Fibroblast of skin of right quadriceps (primary cell): Measurements from ENCODE around the gene DNHD1.
A peak's percentile ranks its signal among the peaks of the same experiment; 100 is the strongest.

ENCODE experiments used
- DNase-seq: peaks from one replicate; pipeline ENCODE4 v3.0.0-alpha.2; 2013

DNHD1 gene

GRCh38 chr11:6531267-6531752 lies 34.2 kb downstream of the DNHD1 start:
- peak; percentile 43 for DNase-seq

GRCh38 chr11:6538456-6538855 lies 41.4 kb downstream of the DNHD1 start:
- no peak for DNase-seq

GRCh38 chr11:6538945-6539344 lies 41.9 kb downstream of the DNHD1 start:
- DNase-seq = no peak

GRCh38 chr11:6539748-6540268 lies 42.7 kb downstream of the DNHD1 start:
- DNase-seq = no peak

DNA sequence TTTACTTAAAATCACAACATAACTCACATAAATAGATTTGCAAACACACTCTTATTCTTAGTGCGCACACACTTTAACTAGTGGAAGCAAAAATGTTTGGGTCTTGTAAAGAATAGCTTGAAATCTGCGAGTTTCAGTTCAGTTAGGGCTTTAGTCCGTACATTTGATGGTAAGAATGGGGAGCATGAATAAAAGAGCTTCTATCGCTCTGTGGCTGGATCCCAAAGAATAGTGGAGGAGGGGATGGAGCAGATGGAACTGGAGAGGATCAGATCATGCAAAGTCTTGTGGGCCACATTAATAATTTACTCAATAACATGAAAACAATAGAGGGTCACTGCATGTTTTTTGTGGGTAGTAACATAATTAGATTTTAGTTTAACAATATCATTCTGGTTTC lies 44.3 kb downstream of the DNHD1 start:
- DNase-seq = no peak

DNA sequence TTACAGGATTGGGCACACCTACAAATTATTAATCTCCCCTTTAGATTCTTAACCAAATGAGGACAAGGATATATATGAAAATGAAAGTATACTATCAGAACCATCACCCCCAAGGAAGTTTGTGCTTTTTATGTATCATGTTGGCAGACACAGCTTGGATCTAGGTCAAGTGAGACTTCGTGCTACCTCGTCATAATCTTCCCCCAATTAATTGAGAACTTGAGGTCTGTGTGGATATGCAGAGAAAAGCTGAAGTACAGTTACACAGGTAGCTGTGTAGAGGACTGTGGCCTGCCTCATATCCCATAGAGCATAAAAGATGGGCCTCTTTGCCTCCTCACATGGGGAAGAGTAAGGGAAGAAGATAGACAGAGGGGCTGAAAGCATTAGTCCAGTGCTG lies 45.6 kb downstream of the DNHD1 start:
- no peak for DNase-seq

GRCh38 chr11:6544921-6545850 lies 48.1 kb downstream of the DNHD1 start:
- no peak for DNase-seq

DNA sequence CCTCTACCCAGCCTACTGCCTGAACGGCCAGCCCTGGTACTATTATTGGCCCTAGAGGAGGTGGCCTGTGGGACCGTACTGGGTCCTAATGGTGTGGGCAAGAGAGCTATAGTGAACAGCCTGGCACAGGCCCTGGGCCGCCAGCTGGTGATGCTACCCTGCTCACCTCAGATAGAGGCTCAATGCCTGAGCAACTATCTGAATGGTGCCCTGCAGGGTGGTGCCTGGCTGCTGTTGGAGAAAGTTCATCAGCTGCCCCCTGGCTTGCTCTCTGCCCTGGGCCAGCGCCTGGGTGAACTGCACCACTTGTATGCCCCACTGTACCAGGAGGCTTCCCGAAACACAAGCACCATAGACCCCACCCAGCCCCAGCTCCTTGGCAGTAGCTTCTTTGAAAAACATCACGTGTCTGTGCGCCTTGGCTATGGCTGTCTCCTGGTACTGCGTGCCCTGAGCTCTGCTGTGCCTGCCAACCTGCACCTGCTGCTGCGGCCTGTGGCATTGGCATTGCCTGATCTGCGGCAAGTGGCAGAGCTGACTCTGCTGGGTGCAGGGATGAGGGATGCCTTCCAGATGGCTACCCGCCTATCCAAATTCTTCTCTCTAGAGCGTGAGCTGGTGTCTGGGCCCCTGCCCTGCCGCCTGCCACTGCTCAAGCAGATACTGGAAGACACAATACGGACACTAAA lies 49.0 kb downstream of the DNHD1 start:
- DNase-seq = no peak

- no peak for DNase-seq
Measured at GRCh38 chr11:6546735-6547134, 49.7 kb downstream of the DNHD1 start.

- no peak for DNase-seq
Measured at GRCh38 chr11:6547177-6547576, 50.1 kb downstream of the DNHD1 start.

DNA sequence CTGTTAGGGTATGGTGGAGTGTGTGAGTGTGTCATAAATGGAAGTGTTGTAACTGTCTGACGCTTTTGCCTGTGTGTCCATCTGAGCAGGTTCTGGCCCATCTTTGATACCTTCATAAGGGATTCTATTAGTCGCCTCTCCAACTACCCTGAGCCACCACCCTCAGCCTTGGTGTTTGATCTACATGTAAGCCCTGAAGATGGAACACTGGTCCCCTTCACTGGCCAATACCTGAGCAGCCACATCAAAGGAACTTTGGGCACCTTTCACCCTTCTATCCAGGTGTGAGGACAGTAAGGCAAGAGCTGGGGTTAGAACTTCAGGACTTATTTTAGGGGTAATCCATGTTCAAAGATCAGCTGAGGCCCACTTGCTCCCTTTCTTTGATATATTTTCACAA lies 51.0 kb downstream of the DNHD1 start:
- DNase-seq = no peak

DNA sequence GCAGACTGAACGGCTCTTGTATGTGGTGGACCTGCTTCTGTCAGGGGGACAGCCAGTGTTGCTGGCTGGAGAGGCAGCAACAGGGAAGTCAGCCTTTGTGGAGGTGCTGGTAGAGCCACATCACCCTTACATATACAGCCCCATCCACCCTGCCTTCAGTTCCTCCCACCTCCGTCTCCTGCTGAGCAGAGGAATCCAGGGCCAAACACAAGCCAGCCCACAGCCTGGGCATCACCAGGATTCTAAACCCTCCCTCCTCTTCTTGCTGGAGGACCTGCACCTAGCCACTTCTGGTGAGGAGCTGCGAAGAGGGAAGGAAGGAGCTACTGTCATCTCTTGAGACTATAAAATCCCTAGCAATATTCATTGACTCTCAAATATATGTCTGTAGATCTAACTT lies 51.6 kb downstream of the DNHD1 start:
- DNase-seq = no peak

- no peak for DNase-seq
Measured at GRCh38 chr11:6553634-6554033, 56.6 kb downstream of the DNHD1 start.

- no peak for DNase-seq
Measured at GRCh38 chr11:6554828-6555706, 58.0 kb downstream of the DNHD1 start.

GRCh38 chr11:6556139-6556949 lies 59.3 kb downstream of the DNHD1 start:
- no peak for DNase-seq

DNA sequence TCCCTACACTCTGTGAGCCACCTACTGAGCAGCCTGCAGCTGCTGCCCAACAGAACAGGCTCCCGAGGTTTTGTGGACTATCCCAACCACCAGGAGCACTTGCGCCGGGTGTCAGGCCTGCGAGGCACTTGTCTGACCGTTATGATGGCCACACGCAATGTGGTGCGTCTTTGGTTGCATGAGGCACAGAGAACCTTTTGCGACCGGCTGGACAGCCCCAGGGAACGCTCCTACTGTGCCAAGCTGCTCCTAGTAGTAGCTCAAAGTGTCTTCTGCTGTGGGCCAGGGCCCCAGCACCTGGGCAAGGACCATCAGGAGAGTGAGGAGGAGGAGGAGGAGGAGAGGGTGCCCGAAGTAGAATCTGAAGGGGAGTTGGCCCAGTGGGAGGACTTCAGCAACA lies 60.0 kb downstream of the DNHD1 start:
- DNase-seq = no peak

GRCh38 chr11:6557761-6558674 lies 60.9 kb downstream of the DNHD1 start:
- DNase-seq = no peak

DNA sequence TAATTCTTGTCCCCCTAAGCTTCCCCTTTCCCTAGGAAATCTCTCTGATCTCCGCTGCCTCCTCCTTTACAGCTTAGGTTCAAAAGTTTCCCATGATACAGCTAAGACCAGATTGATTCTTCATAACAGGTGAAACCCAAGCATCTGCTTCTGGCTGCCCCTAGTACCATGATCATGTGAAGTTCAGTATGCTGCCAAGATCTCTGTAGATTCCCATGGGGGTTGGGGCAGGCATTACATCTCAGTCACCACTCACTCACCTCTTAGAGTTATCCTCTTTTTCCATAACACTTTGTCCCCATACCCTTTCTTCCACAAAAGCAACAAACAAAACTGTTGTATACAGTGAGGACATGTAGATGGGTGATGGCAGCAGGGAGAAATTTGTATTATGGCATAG lies 62.3 kb downstream of the DNHD1 start:
- no peak for DNase-seq

DNA sequence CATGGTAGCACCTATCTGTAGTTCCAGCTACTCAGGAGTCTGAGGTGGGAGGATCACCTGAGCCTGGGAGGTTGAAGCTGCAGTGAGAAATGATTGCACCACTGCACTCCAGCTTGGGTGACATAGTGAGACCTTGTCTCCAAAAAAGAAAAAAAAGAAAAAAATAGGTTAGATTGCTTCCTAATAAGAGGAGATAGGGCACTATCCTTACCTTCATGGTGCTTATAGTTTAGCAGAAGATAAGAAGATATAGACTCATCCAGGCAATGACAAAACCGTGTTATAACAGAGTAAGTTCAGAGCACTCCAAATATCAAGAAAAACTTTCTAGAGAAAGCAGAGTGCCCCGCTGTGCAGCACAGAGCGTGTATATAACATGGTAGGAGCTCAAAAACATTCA lies 64.2 kb downstream of the DNHD1 start:
- no peak for DNase-seq

DNA sequence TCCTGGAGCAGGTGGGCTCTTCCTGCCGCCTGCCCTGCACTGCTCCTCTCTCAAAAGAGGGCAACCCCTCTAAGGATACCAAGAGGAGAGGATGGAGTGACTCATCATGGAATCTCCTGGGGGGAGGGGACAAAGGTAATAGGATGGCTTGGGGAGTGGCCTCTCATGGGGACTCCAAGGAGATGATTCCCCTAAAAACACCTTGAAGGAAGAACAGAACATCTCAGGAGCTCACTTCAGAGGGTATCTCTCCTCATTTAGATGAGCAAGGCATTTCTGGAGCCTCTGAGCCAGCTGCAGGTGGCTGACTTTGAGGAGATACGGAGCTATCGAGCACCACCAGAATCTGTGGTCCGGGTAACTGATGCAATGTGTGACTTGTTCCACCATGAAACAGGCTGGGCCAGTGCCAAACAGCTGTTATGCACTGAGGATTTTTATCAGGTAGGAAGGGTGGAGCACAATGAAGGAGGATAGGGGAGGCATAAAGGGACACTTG lies 66.1 kb downstream of the DNHD1 start:
- DNase-seq = no peak

DNA sequence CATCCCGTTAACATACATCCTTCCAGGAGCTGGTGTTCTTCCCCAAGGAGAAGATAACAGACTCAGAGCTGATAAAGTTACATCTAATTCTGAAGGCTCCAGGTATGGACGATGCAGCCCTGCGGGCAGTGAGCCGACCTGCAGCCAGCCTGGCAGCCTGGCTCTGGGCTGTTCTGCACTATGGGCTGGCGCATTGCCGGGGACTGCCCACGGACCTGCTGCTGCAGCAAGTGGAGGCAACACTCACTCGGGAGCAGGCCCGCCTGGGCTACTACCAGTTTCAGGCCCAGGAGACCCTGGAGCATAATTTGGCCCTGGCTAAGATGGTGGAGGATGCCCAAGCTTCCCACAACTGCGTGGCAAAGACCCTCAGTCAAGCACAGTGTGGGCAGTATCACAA lies 66.6 kb downstream of the DNHD1 start:
- no peak for DNase-seq
